Measurements from ENCODE around the gene GABBR2. TPM values are rescaled to one million over a fixed set of nuclear protein-coding genes. Genes with fewer than 3 reads are reported as not detected.

GABBR2 gene
- total RNA-seq, 2 experiments from 2014 or later = not detected

DNA sequence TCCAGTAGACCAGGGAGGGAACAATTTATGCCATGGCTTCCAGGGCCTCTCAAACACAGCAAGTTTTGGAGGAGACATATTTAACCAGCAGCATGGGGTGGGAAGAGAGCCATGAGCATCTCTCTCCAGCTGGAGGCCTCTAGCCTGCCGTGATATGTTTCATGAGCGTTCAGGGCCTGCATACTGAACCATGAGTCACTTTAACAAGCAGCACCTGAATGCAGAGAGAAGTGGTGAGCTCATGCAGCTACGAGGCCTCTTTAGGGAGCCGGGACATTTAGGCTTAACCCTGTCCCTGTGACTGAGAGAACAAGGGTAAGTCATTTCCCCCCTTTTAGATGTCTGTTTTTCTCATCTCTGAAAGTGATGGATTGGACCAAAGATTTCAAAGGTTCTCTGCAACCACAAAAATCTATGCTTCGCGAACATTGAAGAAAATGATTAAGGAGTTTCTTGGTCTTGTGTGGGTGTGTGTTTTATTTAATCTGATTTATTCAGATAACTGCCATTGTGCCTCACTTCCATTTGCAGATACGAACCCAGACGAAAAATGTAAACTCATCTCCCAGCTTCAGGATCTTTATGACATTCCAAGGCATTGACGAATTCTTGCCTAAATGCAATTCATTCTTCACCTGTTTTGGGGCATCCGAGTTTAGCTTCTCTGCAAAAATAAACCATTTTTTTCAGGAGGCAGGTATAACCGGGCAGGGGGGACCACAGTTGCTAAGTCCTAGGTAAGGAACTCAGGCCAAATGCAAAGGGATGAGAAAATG, 157.0 kb downstream of the GABBR2 start:
- DNase-seq = no peak
- no peak overlapping the region for H3K27ac Mint-ChIP-seq

DNA sequence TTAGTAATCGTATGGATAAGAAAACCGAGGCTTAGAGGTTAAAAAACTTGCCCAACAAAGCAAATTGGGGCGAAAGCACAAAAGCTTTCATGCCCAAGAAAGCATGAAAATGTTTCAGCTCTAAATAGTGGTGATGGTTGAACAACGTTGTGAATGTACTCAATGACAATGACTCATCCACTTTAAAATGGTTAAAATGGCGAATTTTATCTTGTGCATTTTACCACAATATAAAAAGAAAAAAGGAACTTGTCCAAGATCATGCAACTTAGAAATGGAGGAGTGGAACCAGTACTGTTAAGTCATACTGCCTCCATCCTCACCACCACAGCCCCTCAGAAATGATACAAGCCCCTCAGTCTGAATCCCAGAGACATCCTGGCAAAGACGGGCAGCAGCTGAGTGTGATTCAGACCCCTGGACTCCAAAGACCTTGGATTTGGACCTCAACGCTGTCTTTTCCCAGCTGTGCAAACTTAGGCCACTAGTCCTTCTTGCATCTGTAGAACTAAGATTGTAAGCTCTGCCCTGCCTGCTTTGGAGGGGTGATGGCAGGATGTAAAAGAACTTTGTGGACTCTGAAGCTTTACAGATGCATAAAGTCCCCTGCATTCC, 158.4 kb downstream of the GABBR2 start:
- DNase-seq = no peak
- Mint-ChIP-seq H3K4me1 (no peaks in the 10 kb centered on the region), H3K4me3 (no peak overlapping the region), H3K27me3 (peaks cover 6% of the 10 kb centered on the region), H3K36me3 (no peaks in the 10 kb centered on the region), H3K27ac (no peak overlapping the region), H3K9me3 (no peaks in the 10 kb centered on the region)

More for the DNA sequence above, 157.0 kb downstream of the GABBR2 start:
- no peak overlapping the region for H3K4me3 Mint-ChIP-seq
- H3K9me3 Mint-ChIP-seq = no peaks in the 10 kb centered on the region
- no peaks in the 10 kb centered on the region for H3K4me1 Mint-ChIP-seq
- H3K36me3 Mint-ChIP-seq = no peaks in the 10 kb centered on the region
- H3K27me3 Mint-ChIP-seq = peaks cover 6% of the 10 kb centered on the region

DNA sequence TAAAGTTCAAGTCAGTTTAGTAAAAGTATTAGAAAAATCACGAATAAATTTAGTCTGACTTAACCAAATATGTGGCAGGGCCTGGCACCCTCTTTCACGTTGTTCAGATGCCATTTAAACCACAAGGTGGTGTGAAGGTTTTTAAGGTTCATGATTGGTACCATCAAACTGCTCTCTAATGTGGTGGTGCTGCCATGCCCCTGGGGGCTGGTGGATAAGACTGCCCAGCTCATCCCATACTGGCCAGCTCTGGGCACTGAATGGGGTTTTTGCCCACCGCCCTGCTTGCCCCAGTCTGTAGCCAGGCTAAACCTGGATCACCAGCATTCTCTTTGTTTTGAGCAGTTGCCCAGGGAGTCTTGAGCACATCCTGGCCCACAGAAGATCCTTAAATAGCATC, 159.3 kb downstream of the GABBR2 start:
- Mint-ChIP-seq H3K36me3 (no peaks in the 10 kb centered on the region), H3K9me3 (no peaks in the 10 kb centered on the region), H3K27me3 (peaks cover 6% of the 10 kb centered on the region), H3K4me3 (no peak overlapping the region), H3K27ac (no peak overlapping the region), H3K4me1 (no peaks in the 10 kb centered on the region)
- no peak for DNase-seq

DNA sequence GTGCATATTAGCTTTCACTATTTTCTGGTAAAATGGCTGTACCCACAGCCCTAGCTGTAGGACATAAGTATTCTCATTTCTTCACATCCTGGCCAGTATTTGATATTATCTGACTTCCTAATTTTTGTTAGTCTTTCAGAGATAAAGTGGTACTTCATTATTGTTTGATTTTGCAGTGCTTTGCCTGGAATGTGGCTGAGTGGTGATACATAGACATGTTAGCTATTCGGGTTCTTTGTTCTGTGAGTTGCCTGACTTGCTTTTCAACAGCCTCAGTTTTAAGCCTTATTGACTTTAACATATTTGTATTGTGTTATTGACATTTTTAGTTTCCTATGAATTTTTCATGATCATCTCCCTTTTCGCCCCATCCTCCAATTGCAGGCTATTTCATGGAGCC, 161.1 kb downstream of the GABBR2 start:
- H3K4me3 Mint-ChIP-seq = no peak overlapping the region
- H3K4me1 Mint-ChIP-seq = no peaks in the 10 kb centered on the region
- peaks cover 10% of the 10 kb centered on the region for H3K27me3 Mint-ChIP-seq
- H3K36me3 Mint-ChIP-seq = no peaks in the 10 kb centered on the region
- no peaks in the 10 kb centered on the region for H3K9me3 Mint-ChIP-seq
- DNase-seq = no peak
- no peak overlapping the region for H3K27ac Mint-ChIP-seq

DNA sequence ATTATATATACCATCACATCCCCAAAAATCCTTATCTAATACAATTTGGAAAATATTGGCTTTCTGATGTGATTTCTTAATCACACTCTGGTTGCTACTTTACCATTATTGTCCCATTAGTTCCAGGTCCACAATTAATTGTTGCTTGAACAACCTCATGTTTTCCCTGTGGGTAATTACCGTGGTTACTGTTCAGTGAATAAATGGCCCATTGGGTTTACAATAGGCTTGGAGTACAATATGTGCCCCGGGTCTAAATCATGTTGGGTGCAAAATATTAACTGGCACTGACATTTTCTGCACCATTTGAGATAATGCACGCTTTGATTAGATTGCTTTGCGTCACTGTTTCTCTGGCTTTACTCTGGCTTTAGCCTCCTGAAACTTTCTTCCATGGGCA, 163.7 kb downstream of the GABBR2 start:
- no peak for DNase-seq
- H3K27me3 Mint-ChIP-seq = peaks cover 10% of the 10 kb centered on the region
- H3K4me1 Mint-ChIP-seq = no peaks in the 10 kb centered on the region
- no peaks in the 10 kb centered on the region for H3K9me3 Mint-ChIP-seq
- no peaks in the 10 kb centered on the region for H3K36me3 Mint-ChIP-seq
- H3K4me3 Mint-ChIP-seq = no peak overlapping the region
- no peak overlapping the region for H3K27ac Mint-ChIP-seq

DNA sequence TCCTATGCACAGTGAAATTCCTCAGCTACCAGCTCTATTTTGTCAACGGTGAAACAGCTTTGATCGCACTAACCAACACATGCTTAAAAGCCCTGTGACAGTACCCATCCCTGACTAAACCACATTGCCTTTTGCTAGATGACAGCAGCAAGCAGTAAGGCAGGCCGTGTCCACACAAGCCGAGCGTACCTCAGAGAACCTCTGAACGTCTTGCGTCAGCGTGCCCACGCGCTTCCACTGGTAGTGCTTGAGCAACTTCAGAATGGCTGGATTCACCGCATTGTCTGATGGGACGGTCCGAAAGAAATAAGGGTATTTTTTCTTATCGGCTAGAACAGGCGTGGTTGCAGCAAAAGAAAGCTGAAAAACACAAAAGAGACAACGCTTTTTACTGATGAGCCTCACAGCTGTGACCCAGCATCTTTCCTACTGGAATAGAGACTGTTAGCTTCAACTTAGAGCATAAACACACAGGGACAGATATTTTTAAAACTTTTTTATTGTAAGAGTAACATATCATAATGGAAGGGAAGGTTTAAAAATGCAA, 167.0 kb downstream of the GABBR2 start:
- Mint-ChIP-seq H3K4me3 (no peak overlapping the region), H3K4me1 (no peaks in the 10 kb centered on the region), H3K9me3 (no peaks in the 10 kb centered on the region), H3K27me3 (peaks cover 10% of the 10 kb centered on the region), H3K36me3 (no peaks in the 10 kb centered on the region), H3K27ac (no peak overlapping the region)
- DNase-seq = no peak

DNA sequence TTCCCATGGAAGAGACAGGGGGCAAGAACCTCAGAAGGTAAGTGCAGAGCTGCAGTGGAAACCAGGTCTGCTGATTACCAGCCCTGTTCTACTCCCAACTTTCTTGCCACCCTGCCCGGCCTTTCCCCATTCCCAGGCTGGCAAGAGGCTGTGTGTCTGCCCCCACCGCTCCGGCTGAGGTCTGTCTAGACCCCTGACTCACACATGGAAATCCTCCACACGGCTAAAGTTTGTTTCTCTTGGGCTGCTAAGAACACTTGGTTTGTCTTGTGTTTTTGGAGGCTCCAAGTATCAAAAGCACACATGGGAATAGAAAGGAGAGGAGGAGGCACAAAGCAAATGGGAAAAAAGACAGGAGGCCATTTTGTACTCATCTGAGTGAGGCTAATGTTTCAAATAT, 168.3 kb downstream of the GABBR2 start:
- Mint-ChIP-seq H3K27ac (no peak overlapping the region), H3K9me3 (no peaks in the 10 kb centered on the region), H3K4me1 (no peaks in the 10 kb centered on the region), H3K4me3 (no peak overlapping the region), H3K36me3 (no peaks in the 10 kb centered on the region), H3K27me3 (peaks cover 14% of the 10 kb centered on the region)
- DNase-seq = no peak

DNA sequence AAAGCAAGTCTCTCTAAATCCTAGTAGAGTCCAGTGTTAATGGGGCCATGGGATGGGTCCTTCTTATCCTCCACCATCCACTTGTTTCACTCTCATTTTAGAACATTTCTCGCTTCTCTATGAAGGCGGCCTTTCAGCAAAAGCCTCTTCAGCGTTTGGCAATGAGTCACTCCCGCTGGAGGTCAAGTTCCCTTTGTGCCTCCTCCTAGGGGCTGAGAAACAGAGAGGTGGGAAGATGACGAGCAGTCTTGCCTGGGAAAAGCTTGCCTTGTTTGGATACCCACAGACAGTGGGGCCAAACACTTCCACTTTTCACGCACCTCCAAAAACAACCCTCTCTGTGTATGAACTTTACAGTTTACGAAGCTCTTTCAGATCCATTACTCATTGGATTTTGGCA, 168.8 kb downstream of the GABBR2 start:
- Mint-ChIP-seq H3K36me3 (no peaks in the 10 kb centered on the region), H3K9me3 (no peaks in the 10 kb centered on the region), H3K4me3 (no peak overlapping the region), H3K27me3 (peaks cover 14% of the 10 kb centered on the region), H3K4me1 (no peaks in the 10 kb centered on the region), H3K27ac (no peak overlapping the region)
- DNase-seq = no peak

DNA sequence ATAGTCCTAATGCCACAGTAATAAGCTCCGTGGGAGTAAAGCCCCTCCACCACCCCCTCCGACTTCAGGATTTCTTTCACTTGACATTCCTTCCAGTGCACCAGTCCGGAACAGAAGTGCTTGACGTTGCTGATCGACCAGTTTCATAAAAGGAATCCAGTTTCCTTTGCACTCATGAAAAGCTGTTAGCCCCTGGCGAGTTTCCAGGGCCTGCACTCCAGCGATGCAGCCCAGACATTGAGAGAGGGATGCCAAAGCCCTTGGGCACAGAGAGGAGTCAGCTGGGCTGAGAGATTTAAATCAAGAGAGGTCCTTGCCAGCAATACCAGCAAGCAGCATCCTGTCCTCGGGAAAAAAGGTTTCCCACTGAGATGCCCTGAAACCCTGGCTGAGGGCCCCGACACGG, 170.1 kb downstream of the GABBR2 start:
- Mint-ChIP-seq H3K4me3 (no peak overlapping the region), H3K36me3 (no peaks in the 10 kb centered on the region), H3K27ac (no peak overlapping the region), H3K4me1 (no peaks in the 10 kb centered on the region), H3K9me3 (no peaks in the 10 kb centered on the region), H3K27me3 (peaks cover 10% of the 10 kb centered on the region)
- DNase-seq = no peak

DNA sequence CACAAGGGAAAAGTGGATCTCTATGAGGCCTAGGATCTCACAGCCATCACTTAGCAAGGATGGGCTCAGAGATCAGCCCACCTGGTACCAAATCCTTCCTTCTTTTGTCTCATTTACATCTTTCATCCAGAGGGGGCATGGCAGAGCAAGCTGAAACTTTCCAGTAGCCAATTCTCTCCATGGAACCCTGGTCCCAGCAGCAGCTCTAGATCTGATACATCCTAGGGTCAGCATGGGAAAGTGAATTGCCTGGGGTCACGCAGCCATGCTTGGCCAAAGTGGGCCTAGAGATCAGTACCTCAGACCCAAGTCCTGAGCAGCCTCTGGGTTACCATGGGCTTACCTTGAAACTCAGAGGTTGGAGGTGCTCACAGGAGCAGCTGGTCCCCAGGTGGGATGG, 170.5 kb downstream of the GABBR2 start:
- no peak overlapping the region for H3K4me3 Mint-ChIP-seq
- no peak for DNase-seq
- H3K27ac Mint-ChIP-seq = no peak overlapping the region
- H3K4me1 Mint-ChIP-seq = no peaks in the 10 kb centered on the region
- H3K9me3 Mint-ChIP-seq = no peaks in the 10 kb centered on the region
- H3K27me3 Mint-ChIP-seq = peaks cover 10% of the 10 kb centered on the region
- no peaks in the 10 kb centered on the region for H3K36me3 Mint-ChIP-seq

DNA sequence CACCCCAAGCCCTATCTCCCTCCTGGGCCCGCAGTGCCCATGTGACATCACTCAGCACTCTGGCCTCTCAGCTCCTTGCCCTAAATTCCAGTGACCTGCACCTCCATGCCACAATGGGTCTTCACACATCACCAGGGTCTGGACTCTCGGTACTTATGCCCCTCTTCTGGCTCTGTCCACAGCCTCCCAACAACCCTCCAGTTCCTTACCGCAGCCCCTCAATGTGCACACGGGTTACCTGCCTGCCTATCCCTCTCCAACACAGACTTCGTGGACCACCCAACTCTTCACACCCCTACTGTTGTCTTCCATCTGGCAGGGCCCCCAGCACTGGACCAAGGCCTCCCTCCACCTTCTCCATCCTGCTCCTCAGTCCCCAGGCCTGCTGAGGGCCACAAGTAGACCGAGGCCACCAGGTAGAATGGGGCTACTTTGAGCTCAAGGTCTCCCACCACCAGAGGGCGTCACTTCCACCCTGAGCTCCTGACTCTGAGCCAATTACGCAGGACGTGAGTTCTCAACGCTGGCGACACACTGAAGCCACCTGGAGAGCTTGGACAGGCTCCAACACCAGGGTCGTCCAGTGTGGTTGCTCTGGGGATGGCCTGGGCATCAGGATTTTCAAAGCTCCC, 172.1 kb downstream of the GABBR2 start:
- no peaks in the 10 kb centered on the region for H3K4me1 Mint-ChIP-seq
- H3K27ac Mint-ChIP-seq = no peak overlapping the region
- H3K36me3 Mint-ChIP-seq = no peaks in the 10 kb centered on the region
- H3K27me3 Mint-ChIP-seq = peaks cover 12% of the 10 kb centered on the region
- no peaks in the 10 kb centered on the region for H3K9me3 Mint-ChIP-seq
- peak; percentile 15 for DNase-seq
- no peak overlapping the region for H3K4me3 Mint-ChIP-seq

DNA sequence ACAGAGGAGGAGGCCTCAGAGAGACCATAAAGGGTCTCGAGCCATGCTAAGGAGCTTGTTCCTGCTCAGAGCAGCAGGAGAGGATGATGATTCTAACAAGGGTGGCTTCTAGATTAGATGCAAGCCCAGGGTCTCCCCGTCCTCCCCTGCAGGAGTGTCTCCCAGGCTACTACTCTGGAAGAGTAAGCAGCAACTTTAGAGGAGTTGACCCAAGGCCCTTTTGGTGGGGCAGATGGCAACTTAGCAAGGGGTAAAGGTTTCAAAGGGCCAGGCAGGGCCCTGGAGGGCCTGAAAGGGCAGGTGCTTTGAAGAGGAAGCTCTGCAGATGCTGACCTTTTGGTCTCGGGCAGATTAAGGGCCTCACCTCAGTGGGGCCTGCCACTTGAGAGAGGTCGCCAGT, 174.9 kb downstream of the GABBR2 start:
- H3K27ac Mint-ChIP-seq = no peak overlapping the region
- H3K27me3 Mint-ChIP-seq = peaks cover 16% of the 10 kb centered on the region
- H3K36me3 Mint-ChIP-seq = no peaks in the 10 kb centered on the region
- H3K9me3 Mint-ChIP-seq = no peaks in the 10 kb centered on the region
- no peaks in the 10 kb centered on the region for H3K4me1 Mint-ChIP-seq
- H3K4me3 Mint-ChIP-seq = no peak overlapping the region
- DNase-seq = no peak

DNA sequence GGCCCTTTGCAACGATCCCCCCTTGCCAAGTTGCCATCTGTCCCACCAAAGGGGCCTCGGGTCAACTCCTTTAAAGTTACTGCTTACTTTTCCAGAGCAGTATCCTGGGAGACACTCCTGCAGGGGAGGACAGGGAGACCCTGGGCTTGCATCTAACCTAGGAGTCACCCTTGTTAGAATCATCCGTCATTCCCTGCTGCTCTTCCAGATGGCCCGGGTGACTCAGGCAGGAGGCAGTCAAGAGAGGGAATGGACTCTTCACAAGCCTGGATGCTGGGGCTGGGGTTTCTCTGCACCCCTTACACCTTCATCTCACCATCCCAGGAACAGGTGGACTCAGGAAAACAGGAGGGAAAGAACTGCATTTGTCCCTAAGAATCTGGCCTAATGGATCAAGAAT, 175.6 kb downstream of the GABBR2 start:
- H3K27ac Mint-ChIP-seq = no peak overlapping the region
- DNase-seq = no peak
- H3K36me3 Mint-ChIP-seq = no peaks in the 10 kb centered on the region
- H3K4me1 Mint-ChIP-seq = no peaks in the 10 kb centered on the region
- peaks cover 16% of the 10 kb centered on the region for H3K27me3 Mint-ChIP-seq
- no peak overlapping the region for H3K4me3 Mint-ChIP-seq
- H3K9me3 Mint-ChIP-seq = no peaks in the 10 kb centered on the region

DNA sequence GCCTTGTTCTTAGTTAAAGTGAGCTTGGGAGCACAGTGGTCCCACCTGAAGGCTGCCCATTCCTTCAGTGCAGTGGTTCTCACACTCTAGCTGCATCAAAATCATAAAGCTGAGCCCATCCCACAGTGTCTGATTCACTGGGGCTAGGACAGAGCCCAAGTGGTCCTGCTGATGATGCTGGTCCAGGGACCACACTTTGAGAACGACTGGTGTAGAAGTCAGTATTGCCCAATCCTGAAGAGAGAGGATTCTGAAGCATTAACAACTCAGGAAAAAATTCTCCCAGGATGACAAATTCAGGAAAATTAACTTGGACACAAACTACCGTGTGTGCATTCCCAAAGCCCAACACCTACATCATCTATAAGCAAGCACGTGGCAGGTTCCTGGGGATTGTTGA, 176.2 kb downstream of the GABBR2 start:
- peaks cover 17% of the 10 kb centered on the region for H3K27me3 Mint-ChIP-seq
- no peak overlapping the region for H3K4me3 Mint-ChIP-seq
- H3K27ac Mint-ChIP-seq = no peak overlapping the region
- H3K9me3 Mint-ChIP-seq = no peaks in the 10 kb centered on the region
- no peak for DNase-seq
- no peaks in the 10 kb centered on the region for H3K4me1 Mint-ChIP-seq
- no peaks in the 10 kb centered on the region for H3K36me3 Mint-ChIP-seq

DNA sequence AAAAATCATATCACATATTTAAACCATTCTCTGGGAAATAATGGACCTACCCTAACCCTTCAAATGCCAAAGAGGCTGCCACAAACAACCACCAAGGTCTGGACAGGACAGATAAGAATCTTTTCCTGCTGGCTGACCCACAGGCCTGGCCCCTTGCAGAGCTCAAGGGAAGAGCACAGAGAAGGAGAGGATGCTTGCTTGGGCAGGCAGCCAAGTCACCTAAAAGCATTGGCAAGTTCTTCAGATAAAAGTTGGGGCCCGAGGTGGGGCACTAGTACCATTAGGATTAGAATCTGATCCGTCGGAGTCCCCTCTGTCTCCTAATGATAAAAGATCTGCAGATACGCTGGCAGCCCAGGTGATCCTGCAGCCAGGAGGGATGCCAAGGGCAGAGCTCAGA, 176.6 kb downstream of the GABBR2 start:
- no peaks in the 10 kb centered on the region for H3K4me1 Mint-ChIP-seq
- DNase-seq = no peak
- H3K4me3 Mint-ChIP-seq = no peak overlapping the region
- no peaks in the 10 kb centered on the region for H3K9me3 Mint-ChIP-seq
- peaks cover 17% of the 10 kb centered on the region for H3K27me3 Mint-ChIP-seq
- H3K27ac Mint-ChIP-seq = no peak overlapping the region
- no peaks in the 10 kb centered on the region for H3K36me3 Mint-ChIP-seq
